K562 (cell line): Measurements from ENCODE around the gene NRTN. TPM values are rescaled to one million over a fixed set of nuclear protein-coding genes. Genes with fewer than 3 reads are reported as not detected.
A peak's percentile ranks its signal among the peaks of the same experiment; 100 is the strongest.

Experiments
- ARNT ChIP-seq, 2 experiments: fragments of 450-650 bp; IDR thresholded peaks; 2 replicates each; pipeline ENCODE4 v1.6.1; 2016; ENCODE audit warnings: mild to moderate bottlenecking in 1 of 2
- ID3 ChIP-seq, 2 experiments: fragments of 250-450 bp in 1 of 2; fragments of 450-650 bp in 1 of 2; sonication (Bioruptor Pico) in 1 of 2; IDR thresholded peaks; 2 replicates each; pipeline versions ENCODE4 v1.6.1 to v1.8.0; 2016 to 2021; ENCODE audit warnings: mild to moderate bottlenecking in 2 of 2, moderate library complexity in 2 of 2, missing compliant biosample characterization in 1 of 2, missing genetic modification characterization in 1 of 2
- JUNB ChIP-seq: fragments of 450-650 bp; formaldehyde crosslinking; conservative IDR thresholded peaks from 2 replicates; pipeline ENCODE4 v1.4.0; 2020; ENCODE audit warnings: mild to moderate bottlenecking
- MTA3 ChIP-seq: fragments of 450-650 bp; formaldehyde crosslinking; IDR thresholded peaks from 2 replicates; pipeline ENCODE4 v1.6.1; 2017; ENCODE audit warnings: mild to moderate bottlenecking, borderline replicate concordance
- NCOA4 ChIP-seq: fragments of 450-650 bp; IDR thresholded peaks from 2 replicates; pipeline ENCODE4 v1.6.1; 2018; ENCODE audit warnings: mild to moderate bottlenecking; ENCODE audit not compliant: partially characterized antibody
- NFE2L1 ChIP-seq: fragments of 450-650 bp; IDR thresholded peaks from 2 replicates; pipeline ENCODE4 v1.6.1; 2016; ENCODE audit warnings: missing genetic modification characterization, low read depth, mild to moderate bottlenecking, missing compliant biosample characterization, moderate library complexity, borderline replicate concordance
- RFX1 ChIP-seq: fragments of 450-650 bp; IDR thresholded peaks from 2 replicates; pipeline ENCODE4 v1.6.1; 2016; ENCODE audit warnings: mild to moderate bottlenecking, moderate library complexity
- RFX5 ChIP-seq: IDR thresholded peaks from 2 replicates; pipeline ENCODE4 v1.6.1; 2011; ENCODE audit warnings: low read depth, mild to moderate bottlenecking, improper control_type of control experiment, low read length
- RUNX1 ChIP-seq: sonication (generic); IDR thresholded peaks from 2 replicates; pipeline ENCODE4 v1.6.1; 2016; ENCODE audit warnings: antibody characterized with exemption, low read depth
- SMAD4 ChIP-seq: fragments of 250-450 bp; sonication (Bioruptor Pico); conservative IDR thresholded peaks from 2 replicates; pipeline ENCODE4 v1.8.0; 2021; ENCODE audit warnings: inconsistent platforms, mild to moderate bottlenecking, moderate library complexity
- SMC3 ChIP-seq: conservative IDR thresholded peaks from 2 replicates; pipeline ENCODE4 v1.6.1; 2011; ENCODE audit warnings: low read depth, low read length, improper control_type of control experiment; ENCODE audit not compliant: insufficient read depth
- ZBTB7A ChIP-seq: IDR thresholded peaks from 2 replicates; pipeline ENCODE4 v1.6.1; 2011; ENCODE audit warnings: low read depth, mild to moderate bottlenecking, low read length, moderate library complexity, borderline replicate concordance; ENCODE audit not compliant: control insufficient read depth
- ZNF253 ChIP-seq: fragments of 250-450 bp; sonication (Bioruptor Pico); conservative IDR thresholded peaks from 2 replicates; pipeline ENCODE4 v1.6.1; 2021; ENCODE audit warnings: mild to moderate bottlenecking
- ZNF445 ChIP-seq: fragments of 250-450 bp; sonication (Bioruptor Pico); IDR thresholded peaks from 2 replicates; pipeline ENCODE4 v1.4.0; 2020; ENCODE audit warnings: low read depth, mild to moderate bottlenecking, moderate library complexity
- polyA plus RNA-seq, 8 experiments: library from polyadenylated mRNA; depleted of rRNA in 4 of 8; stranded (reverse) in 5 of 8; unstranded in 3 of 8; fragments of >200 nt; fragmentation: Nextera tagmentation in 2 of 8; fragmentation: Illumina TruSeq in 1 of 8; extraction: Ambion mirVana in 2 of 8; extraction: Trizol in 1 of 8; gene quantifications; 2 replicates each; pipeline versions ENCODE4 v1.2.1 to v1.2.3, GENCODE V29; 2011 to 2014; ENCODE audit warnings: inconsistent platforms in 1 of 8, missing spikeins in 1 of 8
- total RNA-seq, 7 experiments: library from RNA; depleted of rRNA in 6 of 7; stranded (reverse); fragments of >200 nt in 6 of 7; fragmentation: Illumina TruSeq in 2 of 7; extraction: Trizol in 2 of 7; gene quantifications; 2 replicates each; pipeline versions ENCODE4 v1.2.1 to v1.2.3, GENCODE V29; 2011 to 2021; ENCODE audit warnings: low replicate concordance in 1 of 7
- TF ChIP-seq, protein P1 (sequence below): IDR thresholded peaks from 2 replicates; pipeline ENCODE4 v1.6.1; 2014; ENCODE audit warnings: antibody characterized with exemption
- TF ChIP-seq, protein P2 (sequence below): fragments of 200-800 bp; sonication (Bioruptor generic); IDR thresholded peaks from 2 replicates; pipeline ENCODE4 v1.6.1; 2017; ENCODE audit warnings: missing genetic modification characterization, missing compliant biosample characterization
- TF ChIP-seq, protein P3 (sequence below): fragments of 450-650 bp; formaldehyde crosslinking; IDR thresholded peaks from 2 replicates; pipeline ENCODE4 v1.4.0; 2022; ENCODE audit warnings: missing genetic modification characterization
- TF ChIP-seq, protein P4 (sequence below): sonication (generic); formaldehyde crosslinking; IDR thresholded peaks from 2 replicates; pipeline ENCODE4 v1.8.0; 2022; ENCODE audit warnings: mild to moderate bottlenecking, missing genetic modification reagents

The NRTN gene
- total and polyA plus RNA-seq, 9 of the 15 experiments (the other 6 are each of a cell fraction or from before 2014, with no cell fraction given) = 0.62 to 8.1 (median 1.6) TPM; not detected in 2

DNA sequence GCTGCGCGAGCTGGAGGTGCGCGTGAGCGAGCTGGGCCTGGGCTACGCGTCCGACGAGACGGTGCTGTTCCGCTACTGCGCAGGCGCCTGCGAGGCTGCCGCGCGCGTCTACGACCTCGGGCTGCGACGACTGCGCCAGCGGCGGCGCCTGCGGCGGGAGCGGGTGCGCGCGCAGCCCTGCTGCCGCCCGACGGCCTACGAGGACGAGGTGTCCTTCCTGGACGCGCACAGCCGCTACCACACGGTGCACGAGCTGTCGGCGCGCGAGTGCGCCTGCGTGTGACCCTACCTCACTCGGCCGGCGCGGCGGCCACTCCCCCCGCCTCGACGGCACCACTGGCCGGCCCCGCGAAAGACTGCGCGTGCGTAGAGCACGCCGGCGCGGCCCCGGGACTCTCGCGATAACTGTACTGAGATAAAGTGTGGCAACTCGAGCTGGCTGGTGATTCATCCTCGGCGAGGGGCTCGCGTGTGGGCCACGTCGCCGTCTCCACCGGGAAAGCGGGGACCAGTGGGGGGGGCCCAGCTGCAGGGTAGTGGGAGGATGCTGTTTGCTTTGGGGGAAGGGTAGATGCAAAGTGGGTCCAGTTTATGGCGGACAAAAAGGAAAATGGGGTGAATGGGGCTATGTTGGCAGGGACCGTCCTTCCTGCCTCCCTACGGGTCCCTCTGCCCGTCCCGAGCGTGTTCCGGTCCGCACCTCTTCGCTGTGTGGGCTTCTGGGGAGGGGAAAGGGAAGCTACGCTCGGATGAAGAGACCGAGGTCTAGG, 23.2 kb downstream of the NRTN start (continued):
- TF ChIP-seq, protein P1, sequence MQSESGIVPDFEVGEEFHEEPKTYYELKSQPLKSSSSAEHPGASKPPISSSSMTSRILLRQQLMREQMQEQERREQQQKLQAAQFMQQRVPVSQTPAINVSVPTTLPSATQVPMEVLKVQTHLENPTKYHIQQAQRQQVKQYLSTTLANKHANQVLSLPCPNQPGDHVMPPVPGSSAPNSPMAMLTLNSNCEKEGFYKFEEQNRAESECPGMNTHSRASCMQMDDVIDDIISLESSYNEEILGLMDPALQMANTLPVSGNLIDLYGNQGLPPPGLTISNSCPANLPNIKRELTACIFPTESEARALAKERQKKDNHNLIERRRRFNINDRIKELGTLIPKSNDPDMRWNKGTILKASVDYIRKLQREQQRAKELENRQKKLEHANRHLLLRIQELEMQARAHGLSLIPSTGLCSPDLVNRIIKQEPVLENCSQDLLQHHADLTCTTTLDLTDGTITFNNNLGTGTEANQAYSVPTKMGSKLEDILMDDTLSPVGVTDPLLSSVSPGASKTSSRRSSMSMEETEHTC = no peak
- TF ChIP-seq, protein P2, sequence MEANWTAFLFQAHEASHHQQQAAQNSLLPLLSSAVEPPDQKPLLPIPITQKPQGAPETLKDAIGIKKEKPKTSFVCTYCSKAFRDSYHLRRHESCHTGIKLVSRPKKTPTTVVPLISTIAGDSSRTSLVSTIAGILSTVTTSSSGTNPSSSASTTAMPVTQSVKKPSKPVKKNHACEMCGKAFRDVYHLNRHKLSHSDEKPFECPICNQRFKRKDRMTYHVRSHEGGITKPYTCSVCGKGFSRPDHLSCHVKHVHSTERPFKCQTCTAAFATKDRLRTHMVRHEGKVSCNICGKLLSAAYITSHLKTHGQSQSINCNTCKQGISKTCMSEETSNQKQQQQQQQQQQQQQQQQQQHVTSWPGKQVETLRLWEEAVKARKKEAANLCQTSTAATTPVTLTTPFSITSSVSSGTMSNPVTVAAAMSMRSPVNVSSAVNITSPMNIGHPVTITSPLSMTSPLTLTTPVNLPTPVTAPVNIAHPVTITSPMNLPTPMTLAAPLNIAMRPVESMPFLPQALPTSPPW (CRISPR knock-in tag) = peak; percentile 91
- TF ChIP-seq ARNT (IDR thresholded peaks at IDR 0.05) = no peak
- TF ChIP-seq, protein P3, sequence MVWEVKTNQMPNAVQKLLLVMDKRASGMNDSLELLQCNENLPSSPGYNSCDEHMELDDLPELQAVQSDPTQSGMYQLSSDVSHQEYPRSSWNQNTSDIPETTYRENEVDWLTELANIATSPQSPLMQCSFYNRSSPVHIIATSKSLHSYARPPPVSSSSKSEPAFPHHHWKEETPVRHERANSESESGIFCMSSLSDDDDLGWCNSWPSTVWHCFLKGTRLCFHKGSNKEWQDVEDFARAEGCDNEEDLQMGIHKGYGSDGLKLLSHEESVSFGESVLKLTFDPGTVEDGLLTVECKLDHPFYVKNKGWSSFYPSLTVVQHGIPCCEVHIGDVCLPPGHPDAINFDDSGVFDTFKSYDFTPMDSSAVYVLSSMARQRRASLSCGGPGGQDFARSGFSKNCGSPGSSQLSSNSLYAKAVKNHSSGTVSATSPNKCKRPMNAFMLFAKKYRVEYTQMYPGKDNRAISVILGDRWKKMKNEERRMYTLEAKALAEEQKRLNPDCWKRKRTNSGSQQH (CRISPR knock-in tag) = peak; percentile 94
- no peak for TF ChIP-seq RFX5
- no peak for TF ChIP-seq ID3 (CRISPR knock-in tag; IDR thresholded peaks at IDR 0.05)
- TF ChIP-seq ID3 (tag; IDR thresholded peaks at IDR 0.05) = peak; percentile 70; the same call in 1 of the 2 replicates
- peak; percentile 94 for TF ChIP-seq ZBTB7A
- TF ChIP-seq NFE2L1 (tag) = no peak
- TF ChIP-seq JUNB = peak; percentile 86
- TF ChIP-seq, protein P4, sequence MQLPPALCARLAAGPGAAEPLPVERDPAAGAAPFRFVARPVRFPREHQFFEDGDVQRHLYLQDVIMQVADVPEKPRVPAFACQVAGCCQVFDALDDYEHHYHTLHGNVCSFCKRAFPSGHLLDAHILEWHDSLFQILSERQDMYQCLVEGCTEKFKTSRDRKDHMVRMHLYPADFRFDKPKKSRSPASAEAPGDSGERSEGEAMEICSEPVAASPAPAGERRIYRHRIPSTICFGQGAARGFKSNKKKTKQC (CRISPR knock-in tag) = peak; percentile 76
- no peak for TF ChIP-seq SMC3
- no peak for TF ChIP-seq RFX1
- 0 out of 2 replicates have a peak, but pooled peaks have one; percentile 56 for TF ChIP-seq ZNF445 (CRISPR knock-in tag)
- peak; percentile 82; the same call in 1 of the 2 replicates for TF ChIP-seq SMAD4 (CRISPR knock-in tag)
- no peak for TF ChIP-seq ZNF253
- TF ChIP-seq MTA3 = peak; percentile 94
- no peak for TF ChIP-seq RUNX1
- no peak for TF ChIP-seq NCOA4
